GM18499 (cell line): ENCODE measurements around the gene CHSY3.

Source experiments
- ATAC-seq: cut with Tn5 transposase; IDR thresholded peaks from one replicate; pipeline ENCODE4 v1.9.1; 2021; ENCODE audit warnings: moderate number of reproducible peaks; ENCODE audit not compliant: insufficient read depth, unreplicated experiment

The CHSY3 gene

GRCh38 chr5:129945028-129945427 is 40.8 kb downstream of the CHSY3 start:
- ATAC-seq: no peak

GRCh38 chr5:129945774-129946270 is 41.6 kb downstream of the CHSY3 start:
- no peak for ATAC-seq

- ATAC-seq: no peak
These were observed 46.8 kb downstream of the CHSY3 start for GRCh38 chr5:129951039-129951438.

- ATAC-seq: no peak
These were observed 54.3 kb downstream of the CHSY3 start for GRCh38 chr5:129958581-129958980.

GRCh38 chr5:129960831-129961230 is 56.6 kb downstream of the CHSY3 start:
- no peak for ATAC-seq

- ATAC-seq: no peak
These were observed 58.2 kb downstream of the CHSY3 start for GRCh38 chr5:129962506-129962905.

- ATAC-seq: no peak
These were observed 59.1 kb downstream of the CHSY3 start for GRCh38 chr5:129963359-129963758.

GRCh38 chr5:129966071-129966470 is 61.8 kb downstream of the CHSY3 start:
- no peak for ATAC-seq

GRCh38 chr5:129971714-129972113 is 67.4 kb downstream of the CHSY3 start:
- no peak for ATAC-seq

GRCh38 chr5:129972465-129973141 is 68.3 kb downstream of the CHSY3 start:
- ATAC-seq: no peak

GRCh38 chr5:129973716-129974426 is 69.6 kb downstream of the CHSY3 start:
- ATAC-seq: no peak

- ATAC-seq: no peak
These were observed 73.5 kb downstream of the CHSY3 start for GRCh38 chr5:129977810-129978209.

GRCh38 chr5:129978270-129978669 is 74.0 kb downstream of the CHSY3 start:
- no peak for ATAC-seq

- no peak for ATAC-seq
These were observed 84.2 kb downstream of the CHSY3 start for GRCh38 chr5:129988453-129988852.

- ATAC-seq: no peak
These were observed 87.5 kb downstream of the CHSY3 start for GRCh38 chr5:129991780-129992179.

GRCh38 chr5:129996896-129997295 is 92.6 kb downstream of the CHSY3 start:
- no peak for ATAC-seq

- ATAC-seq: no peak
These were observed 96.2 kb downstream of the CHSY3 start for GRCh38 chr5:130000460-130000859.

- no peak for ATAC-seq
These were observed 97.9 kb downstream of the CHSY3 start for GRCh38 chr5:130002183-130002582.

- ATAC-seq: no peak
These were observed 98.6 kb downstream of the CHSY3 start for GRCh38 chr5:130002876-130003275.

- no peak for ATAC-seq
These were observed 107.7 kb downstream of the CHSY3 start for GRCh38 chr5:130011986-130012385.

GRCh38 chr5:130017173-130017572 is 112.9 kb downstream of the CHSY3 start:
- no peak for ATAC-seq

GRCh38 chr5:130018641-130019040 is 114.4 kb downstream of the CHSY3 start:
- ATAC-seq: no peak
